COLO668 (cell line): ENCODE data around the gene ATP11A.

Experiments used
- DNase-seq: peaks from one replicate; lab custom pipeline; 2025; ENCODE audit not compliant: unreplicated experiment; lab: John Stamatoyannopoulos, UW

ATP11A gene

GRCh38 chr13:112888238-112889111 is 198.6 kb downstream of the ATP11A start:
- no peak for DNase-seq

GRCh38 chr13:112889351-112890290 is 199.8 kb downstream of the ATP11A start:
- DNase-seq: no peak

GRCh38 chr13:112890316-112891145 is 200.7 kb downstream of the ATP11A start:
- no peak for DNase-seq

GRCh38 chr13:112891477-112892401 is 201.9 kb downstream of the ATP11A start:
- peak; percentile 87 for DNase-seq

- peak; percentile 85 for DNase-seq
These were observed 202.8 kb downstream of the ATP11A start for GRCh38 chr13:112892426-112893206.

DNA sequence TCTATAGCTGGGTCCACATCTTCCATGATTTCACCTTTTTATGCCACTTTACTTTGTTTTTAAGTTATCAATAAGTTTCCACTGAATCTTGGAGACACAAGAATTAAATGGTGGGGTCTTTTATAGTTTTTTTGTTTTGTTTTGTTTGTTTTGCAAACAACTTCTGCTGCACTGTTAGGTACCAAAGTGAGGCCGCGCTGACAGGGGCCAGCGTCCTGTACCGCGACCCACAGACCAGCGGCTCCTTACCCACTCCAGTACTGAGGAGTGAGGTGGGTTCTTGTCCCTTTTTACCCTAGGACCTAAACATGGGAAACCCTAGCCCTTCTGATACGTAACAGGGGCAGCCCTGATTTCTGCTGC is 203.3 kb downstream of the ATP11A start:
- no peak for DNase-seq

GRCh38 chr13:112893570-112894422 is 204.0 kb downstream of the ATP11A start:
- DNase-seq: peak; percentile 95

GRCh38 chr13:112894423-112894672 is 204.5 kb downstream of the ATP11A start:
- DNase-seq: no peak

GRCh38 chr13:112894673-112895481 is 205.0 kb downstream of the ATP11A start:
- no peak for DNase-seq

- no peak for DNase-seq
These were observed 206.0 kb downstream of the ATP11A start for GRCh38 chr13:112895521-112896465.

- DNase-seq: no peak
These were observed 207.1 kb downstream of the ATP11A start for GRCh38 chr13:112896736-112897602.

- DNase-seq: no peak
These were observed 207.7 kb downstream of the ATP11A start for GRCh38 chr13:112897603-112897955.

DNA sequence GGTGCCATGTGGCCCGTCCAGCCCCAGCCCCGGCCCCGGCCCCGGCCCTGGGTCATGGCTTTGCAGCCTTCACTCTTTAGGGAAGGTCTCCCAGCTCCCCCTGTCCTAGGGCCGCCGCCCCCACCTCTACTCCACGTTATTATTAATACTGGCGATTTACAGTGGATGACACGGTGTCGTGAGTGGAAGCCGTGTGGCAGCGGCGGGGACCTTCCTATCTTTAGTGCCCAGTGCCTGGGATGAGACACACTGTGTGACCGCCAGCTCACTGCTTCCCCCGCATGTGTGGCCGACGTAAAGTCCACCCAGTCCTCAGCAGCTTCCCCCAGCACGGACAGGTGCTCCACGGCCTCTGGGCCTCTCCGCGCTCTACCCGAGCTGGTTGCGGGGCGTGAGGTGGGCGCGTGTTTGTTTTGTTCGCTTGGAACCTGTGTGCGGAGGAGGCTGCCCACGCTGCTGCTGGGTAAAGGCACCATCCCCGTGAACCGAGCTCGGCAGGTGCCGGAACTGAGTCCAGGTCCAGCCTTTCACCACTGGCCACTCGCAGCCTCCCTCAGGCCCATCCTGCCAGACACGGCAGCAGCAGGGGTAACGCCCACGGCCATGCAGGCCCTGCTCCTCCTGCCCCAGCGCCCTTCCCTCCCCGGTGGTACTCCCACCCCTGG is 208.2 kb downstream of the ATP11A start:
- DNase-seq: no peak

- no peak for DNase-seq
These were observed 208.9 kb downstream of the ATP11A start for GRCh38 chr13:112898621-112899280.
